HG03378 (cell line): ENCODE measurements around the gene MEN1.

ENCODE experiments used
- ATAC-seq: cut with Tn5 transposase; IDR thresholded peaks from one replicate; pipeline ENCODE4 v1.9.1; 2021; ENCODE audit warnings: mild to moderate bottlenecking, moderate library complexity; ENCODE audit not compliant: unreplicated experiment

MEN1 gene

GRCh38 chr11:64810271-64810890 is at the start of gene MEN1:
TSS of gene MEN1 (minus strand) at chr11:64810551. CDS start at chr11:64810109, 442 bp downstream.
- peak; percentile 42 for ATAC-seq

DNA sequence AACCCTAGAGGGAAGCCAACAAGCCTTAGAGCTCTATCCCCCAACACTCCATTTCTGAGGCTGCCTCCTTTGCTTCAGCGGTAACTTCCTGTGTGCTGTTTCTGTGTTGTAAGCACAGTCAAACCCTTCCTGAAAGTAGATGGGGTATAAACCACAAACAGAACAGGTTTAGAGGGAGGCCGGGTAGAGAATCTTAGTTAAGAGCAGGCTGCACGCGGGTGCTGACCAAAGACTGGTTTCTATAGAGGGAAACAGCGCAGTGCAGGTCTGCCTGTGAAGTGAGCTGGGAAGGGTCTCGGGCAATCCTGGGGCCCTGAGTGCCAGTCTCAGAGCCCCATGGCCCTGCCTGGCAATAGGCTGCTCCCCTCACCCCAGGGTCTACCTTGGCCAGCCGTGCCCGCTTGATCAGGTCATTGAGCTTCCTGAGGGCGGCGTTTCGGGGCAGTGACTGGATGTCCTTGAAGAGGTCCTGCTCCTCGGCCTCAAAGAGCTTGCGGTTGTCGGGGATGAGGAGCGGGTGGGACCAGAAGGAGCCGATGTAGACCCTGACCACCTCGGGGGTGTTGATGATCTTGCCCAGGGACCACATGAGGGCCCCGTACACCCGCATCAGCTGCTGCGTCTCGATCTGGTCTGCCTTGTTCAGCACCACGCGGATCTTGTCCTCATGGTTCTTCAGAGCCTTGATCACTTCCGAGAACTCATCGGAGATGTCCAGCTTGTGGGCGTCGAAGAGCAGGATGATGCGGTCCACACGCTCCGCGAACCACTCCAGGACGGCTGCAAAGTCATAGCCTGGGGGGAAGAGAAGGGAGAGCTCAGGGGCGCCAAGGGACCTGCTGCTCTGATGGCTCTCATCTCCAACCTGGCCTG is 49.4 kb upstream of the MEN1 start:
- ATAC-seq, result peak; percentile 69

GRCh38 chr11:64858467-64859263 is 48.3 kb upstream of the MEN1 start:
- no peak for ATAC-seq

DNA sequence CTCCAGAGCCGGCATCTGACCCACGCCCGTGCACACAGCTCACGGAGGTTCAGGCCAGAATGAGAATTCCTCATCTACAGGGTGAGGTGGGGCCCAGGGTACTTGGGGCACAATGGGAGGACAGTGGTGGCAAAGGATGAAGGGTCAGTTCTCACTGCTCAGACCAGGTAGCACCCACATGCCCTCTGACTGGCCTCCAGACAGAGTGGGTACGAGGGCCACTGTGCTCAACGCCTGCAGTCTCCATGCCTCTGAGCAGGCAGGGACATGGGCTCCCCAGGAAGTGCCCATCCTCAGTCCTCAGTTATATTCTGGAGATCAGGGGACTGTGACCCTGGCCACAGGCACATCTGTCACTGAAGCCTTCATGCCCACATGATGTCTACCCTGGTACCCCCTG is 47.1 kb upstream of the MEN1 start:
- ATAC-seq, result no peak

DNA sequence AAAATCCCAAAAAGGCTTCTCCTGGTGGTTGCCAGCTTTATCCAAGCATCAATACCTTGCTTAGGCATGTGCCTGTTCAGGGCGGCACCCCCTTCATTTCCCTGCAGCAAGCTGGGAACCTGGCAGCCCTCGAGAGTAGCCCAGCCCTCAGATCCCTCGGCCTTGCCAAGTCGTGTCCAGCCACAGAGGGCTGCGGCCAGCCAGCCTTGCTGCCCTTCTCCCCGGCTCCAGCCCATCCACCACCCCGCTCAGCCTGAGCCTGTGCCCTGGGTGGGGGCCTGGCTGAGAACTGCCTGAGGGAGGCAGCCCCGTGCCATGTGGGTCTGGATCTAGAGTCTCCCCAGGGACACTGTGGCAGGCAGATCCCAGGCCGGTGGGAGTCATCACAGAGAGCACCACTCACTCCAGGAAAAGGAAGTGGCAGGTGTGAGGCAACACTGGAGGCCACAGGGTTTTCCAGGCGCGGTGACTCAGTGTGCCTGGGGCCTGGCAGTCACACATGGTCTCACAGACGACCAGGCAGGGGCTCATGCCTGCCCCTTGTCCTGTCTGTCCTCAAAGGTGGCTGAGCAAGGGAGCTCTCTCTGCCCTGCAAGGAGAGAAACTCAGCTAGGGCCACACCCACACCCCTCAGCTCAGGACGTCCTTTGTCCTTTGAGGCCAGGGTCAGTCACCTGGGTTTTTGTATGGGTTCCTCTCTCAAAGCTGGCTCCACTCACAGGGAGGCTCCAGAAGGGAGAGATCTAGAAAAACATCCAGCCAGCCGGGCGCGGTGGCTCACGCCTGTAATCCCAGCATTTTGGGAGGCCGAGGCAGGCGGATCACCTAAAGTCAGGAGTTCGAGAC is 46.3 kb upstream of the MEN1 start:
- ATAC-seq, result no peak

DNA sequence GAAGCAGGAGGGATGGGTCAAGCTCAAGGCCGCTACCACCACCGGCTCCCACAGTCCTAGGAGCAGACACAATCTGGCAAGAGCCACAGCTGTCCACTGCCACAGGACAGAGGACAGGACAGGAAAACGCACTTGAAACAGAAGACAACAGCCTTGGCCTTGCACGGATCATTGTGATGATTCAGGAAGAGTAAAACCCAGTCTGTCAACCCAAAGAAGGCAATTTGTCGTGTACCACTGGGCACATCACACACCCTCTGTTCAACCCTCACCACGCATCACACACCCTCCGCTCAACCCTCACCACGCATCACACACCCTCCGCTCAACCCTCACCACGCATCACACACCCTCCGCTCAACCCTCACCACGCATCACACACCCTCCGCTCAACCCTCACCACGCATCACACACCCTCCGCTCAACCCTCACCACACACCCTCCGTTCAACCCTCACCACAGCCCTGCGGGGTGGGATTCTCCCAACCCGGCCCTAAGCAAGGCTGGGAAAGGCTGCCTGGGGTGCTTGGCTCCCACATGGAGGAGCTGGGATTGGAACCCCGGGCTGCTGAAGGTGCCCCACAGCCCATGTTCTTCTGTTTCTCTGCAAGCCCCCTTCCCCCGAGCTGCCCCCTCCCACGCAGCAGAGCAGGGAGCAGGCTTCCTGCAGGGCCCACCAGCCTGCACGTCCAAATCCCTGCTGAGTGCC is 45.4 kb upstream of the MEN1 start:
- ATAC-seq, result no peak

DNA sequence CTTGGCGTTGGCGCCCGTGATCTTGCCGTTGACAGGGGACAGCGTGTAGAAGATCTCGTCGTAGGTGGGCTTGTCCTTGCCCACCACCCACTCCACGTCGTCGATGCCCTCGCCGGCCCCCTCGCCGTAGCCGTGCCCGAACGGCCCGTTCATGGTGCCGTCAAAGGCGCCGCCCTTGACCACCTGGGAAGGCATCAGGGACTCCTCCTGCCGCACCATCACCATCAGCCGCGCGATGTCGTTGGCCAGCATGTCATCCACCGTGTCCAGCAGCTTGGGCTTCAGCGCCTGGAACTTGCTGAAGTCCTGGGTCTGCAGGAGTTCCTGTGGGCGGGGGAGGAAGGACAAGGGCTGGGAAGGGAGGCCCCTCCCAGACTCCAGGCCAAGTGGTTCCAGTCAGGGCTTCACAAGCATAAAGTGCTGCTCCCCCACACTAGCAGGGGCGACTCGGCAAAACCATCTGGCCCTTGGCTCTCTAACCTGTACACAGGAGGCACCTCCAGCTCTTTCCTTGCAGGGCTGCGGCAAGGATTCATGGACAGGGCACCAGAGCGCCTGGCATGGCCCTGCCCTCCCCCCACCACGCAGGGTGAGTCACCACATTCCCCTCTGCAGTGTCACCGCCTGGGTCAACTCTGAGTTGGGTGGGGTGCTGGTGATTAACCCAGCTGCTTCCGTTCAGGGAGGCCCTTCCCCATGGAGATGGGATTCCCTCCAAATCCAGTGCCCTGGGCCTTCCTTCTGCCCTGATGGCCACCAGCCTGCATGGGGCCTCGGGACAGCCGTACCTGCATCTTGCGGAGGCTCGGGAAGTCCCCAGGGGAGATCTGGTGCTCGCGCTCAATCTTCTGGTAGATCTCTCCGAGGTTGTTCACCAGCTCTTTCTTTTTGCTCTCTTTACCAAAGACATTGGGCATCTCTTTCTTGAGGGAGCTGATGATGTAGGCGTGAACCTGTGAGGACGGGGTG is 44.5 kb upstream of the MEN1 start:
- no peak for ATAC-seq

GRCh38 chr11:64854157-64854533 is 43.8 kb upstream of the MEN1 start:
- ATAC-seq, result no peak

DNA sequence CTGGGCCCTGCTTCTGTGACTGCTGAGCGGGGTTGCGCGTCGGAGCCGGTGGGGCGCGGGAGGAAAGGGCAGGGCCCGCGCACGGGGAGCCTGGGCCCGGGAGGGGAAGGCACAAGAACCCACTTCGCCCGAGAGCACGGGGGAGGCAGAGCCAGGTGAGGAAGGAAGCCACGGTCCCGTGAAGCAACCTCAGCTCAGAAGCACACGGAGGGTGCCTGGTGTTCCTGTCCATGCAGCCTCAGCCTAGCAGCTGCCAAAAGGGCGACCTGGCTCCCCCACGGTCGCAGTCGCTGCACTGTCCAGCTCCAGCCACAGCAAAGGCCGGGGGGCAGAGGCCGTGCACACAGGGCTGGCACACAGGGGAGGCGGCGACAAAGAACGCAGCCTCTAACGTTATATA is 43.4 kb upstream of the MEN1 start:
- ATAC-seq, result no peak

GRCh38 chr11:64852804-64853509 is 42.6 kb upstream of the MEN1 start:
- ATAC-seq, result no peak

GRCh38 chr11:64851831-64852351 is 41.5 kb upstream of the MEN1 start:
- peak; percentile 10 for ATAC-seq

GRCh38 chr11:64850979-64851567 is 40.7 kb upstream of the MEN1 start:
- peak; percentile 53 for ATAC-seq

GRCh38 chr11:64849598-64850356 is 39.4 kb upstream of the MEN1 start:
- no peak for ATAC-seq

- ATAC-seq, result no peak
These were observed 38.7 kb upstream of the MEN1 start for GRCh38 chr11:64848826-64849597.

- ATAC-seq, result no peak
These were observed 38.0 kb upstream of the MEN1 start for GRCh38 chr11:64848214-64848825.
